Neural progenitor cell (in vitro differentiated cells): ENCODE data around the gene RASGRP1. TPM values are rescaled to one million over a fixed set of nuclear protein-coding genes. Genes with fewer than 3 reads are reported as not detected.

Source experiments
- DNase-seq: peaks from one replicate; pipeline ENCODE4 v3.0.0-alpha.2; 2016; ENCODE audit warnings: low spot score
- H2AFZ ChIP-seq: fragments of 200-600 bp; sonication (generic); replicated peaks from 2 replicates; pipeline ENCODE4 v1.6.1; 2016; ENCODE audit warnings: antibody characterized with exemption
- H3F3A ChIP-seq: fragments of 200-600 bp; sonication (generic); 2 replicates; pipeline ENCODE4 v1.6.1; 2016; ENCODE audit warnings: antibody characterized with exemption, low read depth
- H3K27ac ChIP-seq: fragments of 200-600 bp; sonication (generic); 2 replicates; pipeline ENCODE4 v1.5.1; 2016; ENCODE audit warnings: mild to moderate bottlenecking
- H3K27me3 ChIP-seq: fragments of 200-600 bp; sonication (generic); 2 replicates; pipeline ENCODE4 v1.6.1; 2016; ENCODE audit warnings: mild to moderate bottlenecking, moderate library complexity
- H3K36me3 ChIP-seq: fragments of 200-600 bp; sonication (generic); 2 replicates; pipeline ENCODE4 v1.5.1; 2016
- H3K4me1 ChIP-seq: fragments of 200-600 bp; sonication (generic); 2 replicates; pipeline ENCODE4 v1.6.1; 2016; ENCODE audit warnings: mixed run types
- H3K4me2 ChIP-seq: fragments of 200-600 bp; sonication (generic); 2 replicates; pipeline ENCODE4 v1.6.1; 2016
- H3K4me3 ChIP-seq: fragments of 200-600 bp; sonication (generic); 2 replicates; pipeline ENCODE4 v1.5.1; 2016
- H3K79me2 ChIP-seq: fragments of 200-600 bp; sonication (generic); 2 replicates; pipeline ENCODE4 v1.6.1; 2016; ENCODE audit warnings: low read depth
- H3K9ac ChIP-seq: fragments of 200-600 bp; sonication (generic); 2 replicates; pipeline ENCODE4 v1.6.1; 2016
- H3K9me3 ChIP-seq: fragments of 200-600 bp; sonication (generic); 2 replicates; pipeline ENCODE4 v1.5.1; 2016; ENCODE audit warnings: low read depth
- H4K20me1 ChIP-seq: fragments of 200-600 bp; sonication (generic); 2 replicates; pipeline ENCODE4 v1.6.1; 2016; ENCODE audit warnings: low read depth
- H3K27ac Mint-ChIP-seq: 3 replicates; pipeline ENCODE4 v1.8.0; 2021; ENCODE audit warnings: mixed read lengths
- H3K27me3 Mint-ChIP-seq: 2 replicates; pipeline ENCODE4 v1.8.0; 2022; ENCODE audit warnings: low read depth, mild to moderate bottlenecking, inconsistent platforms, moderate library complexity, mixed read lengths; ENCODE audit not compliant: insufficient read depth
- H3K36me3 Mint-ChIP-seq: 3 replicates; pipeline ENCODE4 v1.8.0; 2021; ENCODE audit warnings: mixed read lengths
- H3K4me1 Mint-ChIP-seq: 3 replicates; pipeline ENCODE4 v1.8.0; 2021; ENCODE audit warnings: mixed read lengths
- H3K4me3 Mint-ChIP-seq: 3 replicates; pipeline ENCODE4 v1.8.0; 2021; ENCODE audit warnings: mild to moderate bottlenecking, moderate library complexity, mixed read lengths
- H3K9me3 Mint-ChIP-seq: 3 replicates; pipeline ENCODE4 v1.8.0; 2020; ENCODE audit warnings: mixed read lengths
- EZH2 ChIP-seq: fragments of 200-600 bp; sonication (generic); IDR thresholded peaks from 2 replicates; pipeline ENCODE4 v1.6.1; 2017; ENCODE audit warnings: antibody characterized with exemption, mild to moderate bottlenecking, moderate library complexity
- EZH2phosphoT487 ChIP-seq: fragments of 200-600 bp; sonication (generic); IDR thresholded peaks from 2 replicates; pipeline ENCODE4 v1.6.1; 2017; ENCODE audit warnings: antibody characterized with exemption
- total RNA-seq: library from RNA; depleted of rRNA; stranded (reverse); fragments of >200 nt; gene quantifications from 2 replicates; pipeline ENCODE4 v1.2.3, GENCODE V29; 2015; ENCODE audit warnings: low replicate concordance
- TF ChIP-seq, protein P1 (sequence below): fragments of 200-600 bp; sonication (generic); IDR thresholded peaks from 2 replicates; pipeline ENCODE4 v1.5.1; 2017; ENCODE audit warnings: antibody characterized with exemption, mild to moderate bottlenecking

RASGRP1 gene
- total RNA-seq, 1 donor from 2014 or later, result 2.5 TPM

DNA sequence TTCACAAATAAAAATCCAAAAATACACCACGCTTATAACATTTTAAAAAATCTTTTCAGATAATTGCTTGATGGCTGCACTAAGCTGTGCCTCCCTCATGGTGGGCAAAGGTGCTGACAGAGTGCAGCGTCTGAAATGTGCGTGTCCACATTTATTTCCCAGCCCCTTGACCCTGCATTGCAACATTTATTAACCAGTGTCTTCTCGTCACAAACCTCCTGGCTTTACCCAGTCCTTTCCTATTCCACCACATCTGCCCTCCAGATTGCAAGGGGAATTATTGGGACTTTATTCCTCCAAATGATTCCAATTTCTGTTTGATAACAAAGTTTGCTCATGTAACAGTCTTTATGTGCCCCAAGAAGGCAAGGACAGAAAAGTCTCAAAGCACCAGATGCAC lies 5.5 kb downstream of the RASGRP1 start:
- Histone ChIP-seq H3K27ac (no peak overlapping the region), H3K27me3 (peaks cover 13% of the 10 kb centered on the region), H3K9ac (no peak overlapping the region), H4K20me1 (no peaks in the 10 kb centered on the region), H3K4me2 (no peak overlapping the region), H3K4me3 (no peak overlapping the region), H3F3A (no peaks in the 10 kb centered on the region), H3K4me1 (no peaks in the 10 kb centered on the region), H2AFZ (no peak overlapping the region), H3K9me3 (no peaks in the 10 kb centered on the region), H3K79me2 (no peaks in the 10 kb centered on the region), H3K36me3 (no peaks in the 10 kb centered on the region)
- H3K27ac Mint-ChIP-seq, result no peak overlapping the region
- DNase-seq, result no peak
- H3K27me3 Mint-ChIP-seq, result peaks cover 5% of the 10 kb centered on the region
- no peaks in the 10 kb centered on the region for H3K9me3 Mint-ChIP-seq
- no peak for TF ChIP-seq EZH2
- TF ChIP-seq EZH2phosphoT487, result no peak
- TF ChIP-seq, protein P1, sequence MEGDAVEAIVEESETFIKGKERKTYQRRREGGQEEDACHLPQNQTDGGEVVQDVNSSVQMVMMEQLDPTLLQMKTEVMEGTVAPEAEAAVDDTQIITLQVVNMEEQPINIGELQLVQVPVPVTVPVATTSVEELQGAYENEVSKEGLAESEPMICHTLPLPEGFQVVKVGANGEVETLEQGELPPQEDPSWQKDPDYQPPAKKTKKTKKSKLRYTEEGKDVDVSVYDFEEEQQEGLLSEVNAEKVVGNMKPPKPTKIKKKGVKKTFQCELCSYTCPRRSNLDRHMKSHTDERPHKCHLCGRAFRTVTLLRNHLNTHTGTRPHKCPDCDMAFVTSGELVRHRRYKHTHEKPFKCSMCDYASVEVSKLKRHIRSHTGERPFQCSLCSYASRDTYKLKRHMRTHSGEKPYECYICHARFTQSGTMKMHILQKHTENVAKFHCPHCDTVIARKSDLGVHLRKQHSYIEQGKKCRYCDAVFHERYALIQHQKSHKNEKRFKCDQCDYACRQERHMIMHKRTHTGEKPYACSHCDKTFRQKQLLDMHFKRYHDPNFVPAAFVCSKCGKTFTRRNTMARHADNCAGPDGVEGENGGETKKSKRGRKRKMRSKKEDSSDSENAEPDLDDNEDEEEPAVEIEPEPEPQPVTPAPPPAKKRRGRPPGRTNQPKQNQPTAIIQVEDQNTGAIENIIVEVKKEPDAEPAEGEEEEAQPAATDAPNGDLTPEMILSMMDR, result no peak
- no peak overlapping the region for H3K4me3 Mint-ChIP-seq
- no peaks in the 10 kb centered on the region for H3K36me3 Mint-ChIP-seq
- peaks cover 6% of the 10 kb centered on the region for H3K4me1 Mint-ChIP-seq

DNA sequence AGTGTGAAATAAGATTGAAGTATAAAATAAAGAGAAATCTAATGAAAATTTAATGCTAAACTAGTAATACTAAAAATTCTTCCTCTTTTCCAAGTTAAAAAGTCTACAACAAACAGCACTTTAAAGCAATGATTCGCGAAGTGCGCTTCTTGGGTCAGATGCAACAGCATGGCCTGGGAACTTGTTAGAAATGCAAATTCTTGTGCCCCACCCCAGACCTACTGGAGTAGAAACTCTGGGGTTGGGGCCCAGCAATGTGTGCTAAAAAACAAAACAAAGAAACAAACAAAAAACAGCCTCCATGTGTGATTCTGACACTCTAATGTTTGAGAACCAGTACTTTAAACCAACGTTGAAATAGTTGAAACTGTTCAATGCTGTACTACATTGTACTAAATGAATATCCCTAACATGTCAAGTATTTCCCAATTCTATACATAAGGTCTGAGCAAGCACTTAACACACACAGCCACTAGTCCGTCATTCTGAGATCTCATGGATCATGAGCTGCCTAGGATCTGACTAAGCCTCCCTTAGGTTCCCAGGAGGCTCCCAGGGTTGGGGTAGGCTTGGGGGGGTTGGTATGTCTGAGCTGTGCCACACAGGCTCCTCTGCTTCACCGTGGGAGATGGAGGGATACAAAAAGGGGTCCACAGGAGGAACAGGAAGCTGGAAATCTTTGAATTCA lies 6.1 kb downstream of the RASGRP1 start:
- no peaks in the 10 kb centered on the region for H3K36me3 ChIP-seq
- peak; percentile 7 for DNase-seq
- peaks cover 7% of the 10 kb centered on the region for H3K27me3 ChIP-seq
- no peak overlapping the region for H3K9ac ChIP-seq
- no peak overlapping the region for H3K4me3 ChIP-seq
- H2AFZ ChIP-seq, result no peak overlapping the region
- H3K79me2 ChIP-seq, result no peaks in the 10 kb centered on the region
- TF ChIP-seq, protein P1, result no peak
- H3K9me3 ChIP-seq, result no peaks in the 10 kb centered on the region
- no peaks in the 10 kb centered on the region for H3F3A ChIP-seq
- H3K27ac ChIP-seq, result no peak overlapping the region
- H4K20me1 ChIP-seq, result no peaks in the 10 kb centered on the region
- H3K4me2 ChIP-seq, result no peak overlapping the region
- Mint-ChIP-seq H3K4me3 (no peak overlapping the region), H3K9me3 (no peaks in the 10 kb centered on the region), H3K36me3 (no peaks in the 10 kb centered on the region), H3K4me1 (peaks cover 3% of the 10 kb centered on the region), H3K27me3 (peaks cover 3% of the 10 kb centered on the region), H3K27ac (no peak overlapping the region)
- H3K4me1 ChIP-seq, result no peaks in the 10 kb centered on the region

DNA sequence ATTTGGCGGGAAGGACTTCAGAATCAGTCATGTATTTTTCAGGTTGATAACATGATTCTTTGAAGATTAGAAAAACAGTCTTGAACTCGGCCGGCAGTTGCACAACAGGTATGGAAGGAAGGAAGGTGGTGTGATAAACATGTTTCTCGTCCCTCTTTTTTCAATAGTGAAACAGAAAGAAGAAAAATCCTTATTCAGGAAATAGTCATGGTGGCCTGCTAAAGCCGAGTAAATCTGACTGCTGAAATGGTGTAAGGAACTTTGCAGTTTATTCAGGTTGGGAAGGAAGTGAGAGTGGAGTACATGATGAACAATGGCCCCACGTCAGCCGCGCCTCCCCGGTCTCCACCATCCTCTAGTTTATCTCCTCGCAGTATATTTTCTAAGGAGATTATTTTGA lies 6.7 kb downstream of the RASGRP1 start:
- no peaks in the 10 kb centered on the region for H3F3A ChIP-seq
- Mint-ChIP-seq H3K4me1 (no peaks in the 10 kb centered on the region), H3K27ac (no peak overlapping the region)

More for the DNA sequence above, 6.7 kb downstream of the RASGRP1 start:
- H4K20me1 ChIP-seq, result no peaks in the 10 kb centered on the region
- H3K9ac ChIP-seq, result no peak overlapping the region
- no peaks in the 10 kb centered on the region for H3K79me2 ChIP-seq
- H3K27ac ChIP-seq, result no peak overlapping the region
- no peaks in the 10 kb centered on the region for H3K4me1 ChIP-seq
- H3K4me2 ChIP-seq, result no peak overlapping the region
- TF ChIP-seq EZH2phosphoT487 (no peak), EZH2 (no peak)
- TF ChIP-seq, protein P1, result no peak
- H3K9me3 ChIP-seq, result no peaks in the 10 kb centered on the region
- H3K4me3 Mint-ChIP-seq, result no peak overlapping the region
- H2AFZ ChIP-seq, result no peak overlapping the region
- H3K27me3 ChIP-seq, result peaks cover under 1% of the 10 kb centered on the region
- H3K36me3 ChIP-seq, result no peaks in the 10 kb centered on the region
- H3K9me3 Mint-ChIP-seq, result no peaks in the 10 kb centered on the region
- H3K27me3 Mint-ChIP-seq, result no peaks in the 10 kb centered on the region
- no peaks in the 10 kb centered on the region for H3K36me3 Mint-ChIP-seq
- DNase-seq, result no peak
- no peak overlapping the region for H3K4me3 ChIP-seq
